ENCODE results near the gene TGFBRAP1.
A peak's percentile ranks its signal among the peaks of the same experiment; 100 is the strongest.
"Not testable (repeated sequence)": the region's sequence is repeated elsewhere in the genome, so short reads cannot be mapped to it uniquely, and the experiment has no call there.

TGFBRAP1 gene

DNA sequence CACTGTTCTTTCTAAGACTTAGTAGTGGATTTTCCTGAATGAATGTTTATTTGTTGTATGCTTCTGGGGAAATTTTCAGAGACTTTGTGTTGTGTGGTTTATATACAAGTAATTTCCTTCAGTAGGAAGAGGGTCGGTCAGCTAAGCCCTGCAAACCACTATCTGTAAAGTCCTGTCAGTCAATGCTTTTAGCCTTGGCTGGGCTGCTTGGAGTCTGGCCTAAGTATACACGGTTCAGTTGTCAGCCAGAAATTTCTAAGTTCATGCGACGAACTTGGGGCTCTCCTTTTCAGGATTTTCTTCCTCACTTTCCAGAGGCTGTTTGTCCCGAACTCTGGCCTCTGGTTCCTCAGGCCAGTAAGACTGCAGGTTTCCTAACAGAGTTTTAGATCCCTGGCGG lies 29.1 kb upstream of the TGFBRAP1 start:
- no peak for DNase-seq (ENCODE audit: low read depth in 3 of 3)

DNA sequence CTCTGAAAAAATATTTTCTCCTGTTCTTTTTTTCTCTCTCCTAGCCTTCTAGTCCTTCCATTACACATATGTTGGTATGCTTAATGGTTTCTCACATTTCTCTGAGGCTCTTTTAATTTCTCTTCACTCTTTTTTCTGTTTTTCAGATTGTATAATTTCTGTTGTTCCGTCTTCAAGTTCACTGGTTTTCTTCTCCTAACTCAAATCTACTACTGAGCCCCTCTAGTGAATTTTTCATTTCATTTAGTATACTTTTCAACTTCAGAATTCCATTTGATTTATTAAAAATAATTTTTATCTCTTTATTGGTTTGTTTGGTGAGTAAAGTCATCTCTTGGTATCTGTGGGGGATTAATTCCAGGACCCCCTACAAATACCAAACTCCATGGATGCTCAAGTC lies 27.6 kb upstream of the TGFBRAP1 start:
- DNase-seq (ENCODE audit: low read depth in 3 of 3), result no peak

- DNase-seq (ENCODE audit: low read depth in 3 of 3), result no peak
Measured at GRCh38 chr2:105344704-105345345, 15.3 kb upstream of the TGFBRAP1 start.

GRCh38 chr2:105339414-105339813 lies 9.9 kb upstream of the TGFBRAP1 start:
- DNase-seq (ENCODE audit: low read depth in 3 of 3), result no peak

DNA sequence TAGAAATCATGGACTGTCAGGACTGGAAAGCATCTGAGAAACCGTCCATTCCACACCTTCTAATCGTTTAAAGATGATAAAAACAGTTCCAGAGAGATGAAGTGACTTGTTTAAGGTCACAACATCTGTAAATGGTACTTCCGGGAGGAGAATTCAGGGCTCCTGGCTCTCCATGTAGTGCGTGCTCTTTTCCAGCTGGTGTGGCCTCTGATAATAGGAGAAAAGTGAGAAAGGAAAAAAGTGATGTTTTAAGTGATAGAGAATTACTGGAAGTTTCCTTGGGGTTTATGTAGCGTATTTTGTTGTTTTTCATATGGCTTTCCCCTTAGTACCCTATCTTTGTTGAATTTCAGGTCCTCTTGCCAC lies 8.5 kb upstream of the TGFBRAP1 start:
- DNase-seq (ENCODE audit: low read depth in 3 of 3), result no peak

DNA sequence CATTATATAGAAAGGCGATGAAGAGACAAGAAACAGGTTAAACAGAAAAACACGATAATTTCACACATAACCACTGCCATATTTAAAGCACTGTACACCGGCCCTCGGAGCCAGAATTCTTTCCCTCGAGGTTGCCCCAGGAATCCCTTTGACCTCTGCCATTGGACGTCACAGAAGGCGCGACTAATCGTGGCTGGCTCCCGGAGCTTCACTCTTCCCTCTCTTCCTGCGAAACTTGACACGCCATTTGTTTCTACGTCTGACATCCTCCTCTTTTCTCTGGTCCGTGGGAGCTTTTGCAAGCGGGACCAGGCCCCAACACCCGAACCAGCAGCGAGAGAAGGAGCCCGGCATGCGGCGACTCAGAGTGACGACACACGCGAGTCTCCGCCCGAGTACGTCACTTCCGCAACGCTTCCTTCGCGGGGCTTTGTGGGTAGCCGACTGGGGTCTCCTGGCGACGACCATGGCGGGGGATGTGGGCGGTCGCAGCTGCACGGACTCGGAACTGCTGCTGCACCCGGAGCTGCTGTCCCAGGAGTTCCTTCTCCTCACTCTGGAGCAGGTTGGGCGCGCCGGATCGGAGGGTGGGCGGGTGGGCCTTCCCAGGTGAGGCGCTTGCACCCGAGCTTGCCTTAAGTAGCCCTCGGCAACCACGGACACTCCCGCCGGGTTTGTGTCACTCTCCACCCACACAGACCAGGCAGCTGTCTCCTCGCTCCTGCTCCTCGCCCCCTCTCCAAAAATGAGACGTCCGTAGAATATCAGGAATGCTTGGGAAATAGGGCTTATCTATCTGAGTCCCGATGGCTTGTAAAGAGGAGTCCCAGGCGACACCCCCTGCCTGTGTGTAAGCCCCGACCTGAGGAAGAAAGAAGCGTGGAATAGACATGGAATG lies 7.8 kb upstream of the TGFBRAP1 start, which contains the start of gene C2orf49:
TSS of gene C2orf49 (plus strand) at position 419 of the 898 bp plus-strand sequence. CDS start at position 467, 48 bp downstream.
- peak; percentile 83 to 89 (median 88) for DNase-seq (ENCODE audit: low read depth in 3 of 3)

DNA sequence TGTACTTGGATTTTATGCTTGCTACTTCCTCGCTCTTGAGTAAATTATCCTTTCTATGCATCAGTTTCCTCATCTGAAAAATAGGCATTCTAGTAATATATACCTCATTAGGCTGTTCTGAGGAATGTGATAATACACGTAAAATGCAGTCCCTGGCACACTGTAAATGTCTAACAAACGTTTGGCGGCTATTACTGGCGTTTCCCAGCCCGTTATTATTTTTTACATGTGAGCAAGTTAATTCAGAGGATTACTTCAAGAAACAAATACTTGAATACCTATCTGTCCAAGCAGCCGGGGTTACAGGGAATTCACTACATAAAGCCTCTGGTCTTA lies 7.2 kb upstream of the TGFBRAP1 start:
- DNase-seq (ENCODE audit: low read depth in 3 of 3), result no peak

DNA sequence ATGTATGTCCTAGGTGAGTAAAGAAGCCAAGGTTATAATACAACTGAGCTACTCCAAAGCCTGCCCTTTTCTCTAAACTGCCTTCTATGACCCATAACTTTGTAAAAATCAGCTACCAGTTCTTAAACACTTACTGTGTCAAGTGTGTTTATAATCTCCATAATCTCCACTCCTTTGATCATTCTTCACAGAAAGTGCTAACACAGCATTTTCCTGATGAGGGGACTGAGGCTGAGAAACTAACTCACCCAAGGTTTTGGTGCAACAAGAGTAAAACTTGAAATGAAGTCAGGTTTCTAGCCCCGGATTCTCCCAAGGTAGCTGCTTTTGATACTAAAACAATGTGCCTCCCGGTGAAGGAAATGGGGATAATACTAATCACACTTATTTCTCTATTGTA lies 5.9 kb upstream of the TGFBRAP1 start:
- no peak for DNase-seq (ENCODE audit: low read depth in 3 of 3)

DNA sequence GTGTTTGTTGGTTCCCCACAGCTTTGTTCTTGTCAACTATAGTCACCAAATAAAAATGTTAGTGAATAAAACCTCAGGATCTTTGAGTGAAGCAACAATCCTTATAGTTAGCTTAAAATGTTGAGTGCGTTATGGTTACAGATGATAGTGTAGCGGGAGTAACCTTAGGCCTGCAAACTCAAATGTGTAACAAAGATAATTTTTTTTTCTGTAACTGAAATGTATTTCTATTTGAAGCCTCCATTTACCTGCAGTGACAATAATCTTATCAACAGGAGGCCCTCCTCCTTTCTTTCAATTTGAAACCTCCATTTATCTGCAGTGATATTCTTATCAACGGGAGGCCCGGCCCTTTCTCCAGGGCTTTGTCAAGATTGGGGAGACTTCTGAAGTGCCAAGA lies 4.7 kb upstream of the TGFBRAP1 start:
- no peak for DNase-seq (ENCODE audit: low read depth in 3 of 3)

DNA sequence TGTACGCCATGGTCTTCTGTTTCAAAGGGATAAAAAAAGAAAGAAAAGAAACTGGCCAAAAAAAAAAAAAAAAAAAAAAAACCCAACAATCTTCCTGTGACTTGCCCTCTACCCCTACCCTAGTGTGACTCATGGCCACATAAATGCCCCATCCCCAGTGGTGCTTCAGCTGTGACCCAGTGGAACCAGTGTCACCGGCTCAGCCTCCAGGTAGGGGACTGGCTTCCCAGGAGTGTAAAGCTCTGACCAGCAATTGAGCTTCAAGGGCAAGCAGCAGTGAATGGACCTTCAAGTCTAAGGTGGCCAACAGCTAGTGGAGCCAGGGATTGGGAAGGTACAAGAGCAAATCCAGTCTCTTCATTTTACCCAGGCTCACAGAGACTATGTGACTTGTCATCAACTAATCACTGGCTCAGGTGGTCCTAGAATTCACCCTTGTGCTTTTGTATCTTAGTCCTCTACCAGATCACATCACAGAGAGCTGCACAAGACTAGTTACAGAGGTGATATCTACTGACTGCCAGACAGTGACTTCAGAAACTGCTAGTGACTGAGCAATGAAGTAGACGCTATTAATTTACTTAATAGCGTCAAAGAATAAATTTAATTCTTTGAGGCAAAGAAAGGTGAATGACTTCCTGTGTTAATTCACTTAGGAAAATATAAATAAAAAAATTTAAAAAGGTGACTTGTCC lies 1.3 kb upstream of the TGFBRAP1 start:
- DNase-seq (ENCODE audit: low read depth in 3 of 3), result no peak

- DNase-seq (ENCODE audit: low read depth in 3 of 3), result peak in 2 of 3 experiments; percentile 9 to 16
Measured at GRCh38 chr2:105329197-105329554, 359 bp downstream of the TGFBRAP1 start.

- peak in 1 of 3 experiments; percentile 11 for DNase-seq (ENCODE audit: low read depth in 3 of 3)
Measured at GRCh38 chr2:105328281-105329196, 996 bp downstream of the TGFBRAP1 start.

DNA sequence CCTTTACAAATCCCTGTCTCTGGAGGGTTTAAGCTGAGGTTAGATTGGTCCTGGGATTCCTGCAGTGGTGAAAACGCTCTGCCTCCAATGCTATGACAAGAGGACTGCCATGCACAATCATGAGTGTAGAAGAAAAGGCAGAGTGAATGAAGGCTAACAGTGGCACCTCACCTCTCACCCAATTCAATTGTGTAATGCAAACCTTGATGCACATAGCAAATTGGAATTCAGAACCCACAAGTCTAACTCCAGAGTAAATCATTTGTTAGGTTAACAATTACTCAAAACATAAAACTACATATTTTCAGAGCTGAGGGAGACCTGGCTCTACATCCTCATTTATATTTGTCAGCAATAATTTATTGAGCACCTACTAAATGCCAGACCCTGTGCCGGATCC lies 1.8 kb downstream of the TGFBRAP1 start:
- no peak for DNase-seq (ENCODE audit: low read depth in 3 of 3)

DNA sequence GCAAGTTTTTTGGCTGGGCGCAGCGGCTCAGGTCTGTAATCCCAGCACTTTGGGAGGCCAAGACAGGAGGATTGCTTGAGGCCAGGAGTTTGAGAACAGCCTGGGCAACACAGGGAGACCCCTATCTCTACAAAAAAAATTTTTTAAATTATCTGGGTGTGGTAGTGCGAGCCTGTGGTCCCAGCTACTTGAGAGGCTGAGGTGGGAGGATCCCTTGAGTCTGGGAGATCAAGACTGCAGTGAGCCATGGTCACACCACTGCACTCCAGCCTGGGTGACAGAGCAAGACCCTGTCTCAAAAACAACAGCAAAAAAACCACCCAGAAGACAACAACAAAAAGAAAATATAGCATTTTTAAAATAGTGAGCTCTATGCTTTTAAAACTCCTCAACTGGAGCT lies 2.3 kb downstream of the TGFBRAP1 start:
- DNase-seq (ENCODE audit: low read depth in 3 of 3), result not testable (repeated sequence)

- DNase-seq (ENCODE audit: low read depth in 3 of 3), result no peak
Measured at GRCh38 chr2:105325389-105325963, 4.1 kb downstream of the TGFBRAP1 start.

DNA sequence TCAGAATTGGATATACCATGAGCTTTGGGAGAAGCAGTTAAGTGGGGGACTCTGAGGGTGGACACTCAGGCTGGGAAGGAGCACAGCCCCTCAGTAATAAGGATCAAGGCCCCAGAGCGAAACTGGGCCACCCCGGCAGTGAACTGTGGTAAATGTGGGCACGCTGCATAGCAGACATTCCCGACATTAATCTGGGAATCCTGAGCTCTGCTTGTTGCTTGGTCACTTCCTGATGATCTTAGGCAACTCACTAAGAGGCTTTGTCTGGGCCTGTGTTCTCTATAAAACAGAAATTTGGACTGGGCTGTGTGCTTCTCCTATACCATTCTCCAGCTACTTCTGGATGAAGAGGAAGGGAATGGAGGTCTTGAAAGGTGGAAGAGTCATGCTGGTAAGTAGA lies 4.8 kb downstream of the TGFBRAP1 start:
- no peak for DNase-seq (ENCODE audit: low read depth in 3 of 3)

- DNase-seq (ENCODE audit: low read depth in 3 of 3), result no peak
Measured at GRCh38 chr2:105324101-105324500, 5.4 kb downstream of the TGFBRAP1 start.

DNA sequence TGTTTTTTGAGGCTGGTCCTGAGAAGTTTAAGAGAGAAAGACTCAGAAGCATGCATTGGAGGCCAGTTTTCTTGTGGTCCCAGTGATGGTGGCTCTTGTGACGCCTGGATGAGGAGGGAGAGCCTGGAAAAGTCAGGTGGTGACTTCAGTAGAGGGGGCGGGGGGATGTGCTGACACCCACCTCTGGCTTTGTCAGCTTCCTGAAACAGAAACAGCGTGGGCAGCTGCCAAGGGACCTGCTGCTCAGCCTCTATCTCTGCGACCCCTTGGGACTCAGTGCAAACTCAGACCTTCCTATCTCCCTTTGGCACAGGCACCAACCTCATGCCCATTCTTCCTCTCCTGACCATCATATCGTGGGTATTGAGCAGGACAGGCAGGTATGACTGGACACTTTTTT lies 6.4 kb downstream of the TGFBRAP1 start:
- no peak for DNase-seq (ENCODE audit: low read depth in 3 of 3)

DNA sequence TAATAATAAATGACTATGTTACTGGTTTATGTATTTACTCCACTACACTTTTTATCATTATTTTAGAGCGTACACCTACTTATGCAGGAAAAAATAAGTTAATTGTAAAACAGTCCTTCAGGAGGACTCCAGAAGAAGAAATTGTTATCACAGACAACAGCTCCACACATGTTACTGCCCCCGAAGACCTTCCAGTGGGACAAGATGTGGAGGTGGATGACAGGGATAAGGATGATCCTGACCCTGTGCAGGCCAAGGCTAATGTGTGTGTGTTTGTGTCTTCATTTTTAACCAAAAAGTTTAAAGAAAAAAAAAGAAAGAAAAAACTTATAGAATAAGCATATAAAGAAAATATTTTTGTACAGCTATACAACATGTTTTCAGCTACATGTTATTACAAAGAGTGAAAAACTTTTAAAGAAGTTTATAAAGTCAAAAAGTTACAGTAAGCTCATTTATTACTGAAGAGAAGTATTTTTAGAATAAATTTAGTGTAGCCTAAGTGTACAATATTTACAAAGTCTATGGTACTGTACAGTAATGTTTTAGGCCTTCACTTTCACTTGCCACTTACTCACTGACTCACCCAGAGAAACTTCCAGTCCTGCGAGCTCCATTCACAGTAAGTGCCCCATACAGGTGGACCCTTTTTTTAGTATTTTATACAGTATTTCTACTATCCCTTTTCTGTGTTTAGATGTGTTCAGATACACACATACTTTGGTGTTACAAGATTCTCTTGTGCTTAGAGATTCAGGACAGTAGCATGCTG lies 7.5 kb downstream of the TGFBRAP1 start:
- no peak for DNase-seq (ENCODE audit: low read depth in 3 of 3)

DNA sequence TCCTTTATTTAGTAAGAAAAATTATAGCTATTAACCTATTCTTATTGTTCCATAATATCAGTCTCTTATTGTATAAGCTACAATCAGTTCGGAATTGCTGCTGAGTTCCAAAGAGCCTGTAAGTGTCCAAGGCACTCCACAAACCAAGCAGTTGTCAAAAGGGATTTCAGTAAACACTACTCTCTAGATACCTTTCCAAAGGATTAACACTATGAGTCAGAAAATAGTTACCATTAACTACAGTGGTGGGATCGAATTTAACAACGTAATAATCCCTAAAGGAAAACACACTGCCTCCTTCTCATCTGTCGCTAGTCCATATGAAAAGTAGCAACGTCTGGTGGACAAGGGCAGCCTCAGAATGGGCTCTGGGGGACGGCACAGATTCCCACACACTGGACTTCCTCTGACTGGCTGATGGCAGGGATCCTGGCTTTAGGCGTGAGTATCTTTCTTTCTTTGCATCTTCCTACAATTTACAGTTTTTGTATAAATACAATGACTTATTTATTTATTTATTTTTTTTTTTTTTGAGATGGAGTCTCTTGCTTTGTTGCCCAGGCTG lies 8.8 kb downstream of the TGFBRAP1 start:
- DNase-seq (ENCODE audit: low read depth in 3 of 3), result no peak
